ENCODE measurements around the gene DDX6.
A peak's percentile ranks its signal among the peaks of the same experiment; 100 is the strongest.
"Not testable (repeated sequence)": the region's sequence is repeated elsewhere in the genome, so short reads cannot be mapped to it uniquely, and the experiment has no call there.

Gene DDX6

GRCh38 chr11:118791111-118791960 lies at the start of gene DDX6:
TSS of gene DDX6 (minus strand) at chr11:118791164. CDS start at chr11:118786251, 4,913 bp downstream.
- DNase-seq = peak; percentile 93

- DNase-seq = no peak
Measured at GRCh38 chr11:118838905-118839553, 48.1 kb upstream of the DDX6 start.

GRCh38 chr11:118837868-118838267 lies 46.9 kb upstream of the DDX6 start:
- DNase-seq = no peak

GRCh38 chr11:118834427-118835028 lies 43.6 kb upstream of the DDX6 start:
- peak; percentile 36 for DNase-seq

- DNase-seq = no peak
Measured at GRCh38 chr11:118827118-118827517, 36.2 kb upstream of the DDX6 start.

- DNase-seq = not testable (repeated sequence)
Measured at GRCh38 chr11:118822936-118823510, 32.1 kb upstream of the DDX6 start.

- no peak for DNase-seq
Measured at GRCh38 chr11:118820412-118821357, 29.7 kb upstream of the DDX6 start.

GRCh38 chr11:118820025-118820379 lies 29.0 kb upstream of the DDX6 start:
- not testable (repeated sequence) for DNase-seq

- no peak for DNase-seq
Measured at GRCh38 chr11:118819334-118820024, 28.5 kb upstream of the DDX6 start.

- no peak for DNase-seq
Measured at GRCh38 chr11:118818130-118818529, 27.2 kb upstream of the DDX6 start.

- DNase-seq = no peak
Measured at GRCh38 chr11:118813551-118813950, 22.6 kb upstream of the DDX6 start.

GRCh38 chr11:118812485-118812884 lies 21.5 kb upstream of the DDX6 start:
- no peak for DNase-seq

GRCh38 chr11:118807800-118808778 lies 17.1 kb upstream of the DDX6 start:
- no peak for DNase-seq

- DNase-seq = no peak
Measured at GRCh38 chr11:118806400-118806799, 15.4 kb upstream of the DDX6 start.

GRCh38 chr11:118804094-118804493 lies 13.1 kb upstream of the DDX6 start:
- no peak for DNase-seq

- no peak for DNase-seq
Measured at GRCh38 chr11:118799372-118799771, 8.4 kb upstream of the DDX6 start.

GRCh38 chr11:118797510-118797909 lies 6.5 kb upstream of the DDX6 start:
- DNase-seq = no peak

GRCh38 chr11:118792570-118793124 lies 1.7 kb upstream of the DDX6 start:
- peak; percentile 98 for DNase-seq

GRCh38 chr11:118791961-118792569 lies 1.1 kb upstream of the DDX6 start:
- DNase-seq = peak; percentile 55
